COLO829 (cell line): Measurements from ENCODE around the gene DRICH1.
"Not testable (repeated sequence)": the region's sequence is repeated elsewhere in the genome, so short reads cannot be mapped to it uniquely, and the experiment has no call there.

ENCODE experiments used
- DNase-seq: peaks from one replicate; pipeline ENCODE4 v3.0.0; 2012; ENCODE audit warnings: low spot score

Gene DRICH1

DNA sequence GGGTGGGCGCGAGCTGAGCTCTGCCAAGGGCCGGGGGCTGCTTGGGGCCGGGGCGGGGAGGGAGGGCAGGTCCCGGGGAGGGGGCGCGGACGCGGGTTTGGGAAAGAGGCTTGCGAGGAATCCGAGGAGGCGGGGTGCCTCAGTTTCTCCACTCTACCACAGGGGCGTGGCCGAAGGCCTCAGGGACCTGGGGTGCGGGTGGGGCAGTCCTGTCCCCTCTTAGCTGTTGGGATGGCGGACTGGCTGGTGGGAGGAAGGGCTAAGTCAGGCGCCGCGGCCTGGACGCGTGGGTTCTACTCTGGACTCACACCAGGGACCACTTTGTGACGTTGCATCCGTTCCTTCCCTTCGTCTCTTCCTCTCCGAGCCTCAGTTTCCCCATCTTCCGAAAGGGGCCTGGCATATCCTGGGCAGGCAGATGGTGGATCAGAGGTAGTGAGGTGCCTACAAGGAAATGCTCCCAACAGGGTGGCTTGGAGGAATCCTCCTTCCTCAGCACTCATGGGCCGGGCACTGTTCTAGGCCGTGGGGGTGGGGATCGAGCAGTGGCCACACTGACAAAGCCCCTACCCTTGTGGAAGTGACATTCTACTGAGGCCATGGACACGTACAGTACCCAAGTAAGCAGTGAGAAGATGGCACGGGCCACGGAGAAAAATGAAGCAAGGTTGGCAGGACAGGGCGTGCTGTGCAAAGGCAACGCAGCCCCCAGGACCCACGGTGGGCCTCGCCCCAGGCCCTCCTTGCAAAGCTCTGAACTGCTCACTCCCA lies 65.2 kb downstream of the DRICH1 start:
- DNase-seq, result no peak

- no peak for DNase-seq
Measured at GRCh38 chr22:23565915-23566704, 66.0 kb downstream of the DRICH1 start.

DNA sequence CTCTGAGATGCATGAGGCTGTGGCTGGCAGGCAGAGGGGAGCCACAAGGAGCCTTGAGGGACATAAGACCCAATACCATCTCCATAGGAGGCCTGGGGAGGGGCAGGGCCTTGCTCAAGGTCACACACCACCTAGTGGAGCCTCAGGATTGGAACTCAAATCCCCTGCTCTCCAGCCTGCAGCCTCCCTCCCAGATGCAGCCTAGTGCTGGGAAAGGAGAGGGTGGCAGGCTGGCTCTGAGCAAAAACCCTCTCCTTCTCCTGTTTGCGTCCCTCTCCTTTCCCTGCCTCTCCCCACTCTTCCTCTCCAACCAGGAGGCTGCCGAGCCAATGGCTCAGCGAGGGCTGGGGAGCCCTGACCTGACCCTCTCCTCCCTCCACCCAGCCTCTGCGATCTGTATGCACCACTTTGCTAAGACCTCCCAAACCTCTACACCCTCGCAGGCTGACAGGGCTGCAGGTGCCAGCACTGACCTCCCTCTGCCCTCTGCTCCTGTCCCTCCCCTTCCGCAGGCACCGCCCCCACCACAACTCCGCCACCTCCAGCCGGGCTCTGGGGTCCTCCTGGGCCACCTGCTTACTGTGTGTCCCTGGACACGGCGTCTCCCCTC lies 66.7 kb downstream of the DRICH1 start:
- no peak for DNase-seq

- DNase-seq, result no peak
Measured at GRCh38 chr22:23564276-23564675, 67.8 kb downstream of the DRICH1 start.

DNA sequence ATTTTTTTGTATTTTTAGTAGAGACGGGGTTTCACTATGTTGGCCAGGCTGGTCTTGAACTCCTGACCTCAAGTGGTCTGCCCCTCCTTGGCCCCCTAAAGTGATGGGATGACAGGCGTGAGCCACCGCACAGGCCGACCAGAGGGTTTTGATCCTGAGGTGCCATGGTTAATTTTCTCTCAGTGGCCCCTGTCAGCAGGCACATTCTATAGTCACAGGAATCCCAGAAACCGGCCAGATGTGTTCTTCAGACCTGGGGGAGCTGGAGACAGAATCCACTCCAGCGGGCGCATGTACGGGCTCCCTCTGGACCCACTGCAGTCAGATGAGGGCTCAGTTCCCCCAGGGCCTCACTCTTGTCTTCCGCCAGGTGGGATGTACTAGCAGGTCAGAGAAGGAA lies 69.0 kb downstream of the DRICH1 start:
- no peak for DNase-seq

DNA sequence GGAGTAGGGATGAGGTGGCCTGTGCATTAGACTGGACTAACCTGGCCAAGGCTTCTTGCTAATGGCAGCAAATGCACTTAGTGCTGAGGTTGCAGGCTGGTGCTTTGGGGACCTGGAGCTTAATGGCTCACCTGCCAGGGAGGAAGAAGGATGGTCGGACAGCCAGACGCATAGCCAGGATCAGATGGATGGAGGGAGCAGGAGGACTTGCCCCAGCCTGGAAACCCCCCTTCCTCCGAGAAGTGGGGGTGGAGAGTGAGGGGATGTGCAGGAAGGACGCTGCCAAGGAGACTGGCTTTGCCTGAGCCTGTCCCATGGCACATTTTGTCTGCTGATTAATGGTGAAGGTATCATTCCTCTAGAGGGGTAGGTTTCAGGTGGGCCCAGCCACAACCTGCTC lies 69.9 kb downstream of the DRICH1 start:
- no peak for DNase-seq

DNA sequence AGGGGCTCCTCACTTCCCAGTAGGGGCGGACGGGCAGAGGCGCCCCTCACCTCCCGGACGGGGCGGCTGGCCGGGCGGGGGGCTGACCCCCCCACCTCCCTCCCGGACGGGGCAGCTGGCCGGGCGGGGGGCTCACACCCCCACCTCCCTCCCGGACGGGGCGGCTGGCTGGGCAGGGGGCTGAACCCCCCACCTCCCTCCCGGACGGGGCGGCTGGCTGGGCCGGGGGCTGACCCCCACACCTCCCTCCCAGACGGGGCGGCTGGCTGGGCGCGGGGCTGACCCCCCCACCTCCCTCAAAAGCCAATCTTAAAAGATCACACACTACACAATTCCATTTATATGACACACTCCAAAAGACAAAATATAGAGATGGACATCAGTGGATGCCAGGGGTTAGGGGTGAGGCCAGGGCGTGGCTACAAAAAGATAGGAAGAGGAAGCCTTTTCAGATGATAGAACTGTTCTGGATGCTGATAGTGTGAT lies 71.1 kb downstream of the DRICH1 start:
- not testable (repeated sequence) for DNase-seq

GRCh38 chr22:23560215-23560614 lies 71.9 kb downstream of the DRICH1 start:
- DNase-seq, result not testable (repeated sequence)
